ENCODE measurements around the gene GOLGA6D.

DNA sequence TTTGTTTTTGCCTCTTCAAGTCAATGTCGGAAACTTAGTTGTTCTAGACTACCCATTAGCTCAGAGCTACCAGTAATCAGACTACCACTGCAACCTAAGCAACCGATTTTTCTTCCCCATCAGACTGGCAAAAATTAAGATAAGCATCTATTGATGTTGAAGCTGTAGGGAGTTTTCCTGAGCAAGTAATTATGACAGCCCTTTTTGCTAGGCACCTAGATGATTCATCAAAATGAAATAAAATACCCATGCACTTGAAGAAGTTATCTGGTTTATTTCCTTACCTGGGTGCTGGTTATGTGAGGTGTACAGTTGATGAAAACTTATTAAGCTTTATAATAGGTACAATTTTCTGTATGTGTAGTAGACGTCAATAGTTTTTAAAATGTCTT, 52.7 kb downstream of the GOLGA6D start:
- TF ChIP-seq, protein P1, sequence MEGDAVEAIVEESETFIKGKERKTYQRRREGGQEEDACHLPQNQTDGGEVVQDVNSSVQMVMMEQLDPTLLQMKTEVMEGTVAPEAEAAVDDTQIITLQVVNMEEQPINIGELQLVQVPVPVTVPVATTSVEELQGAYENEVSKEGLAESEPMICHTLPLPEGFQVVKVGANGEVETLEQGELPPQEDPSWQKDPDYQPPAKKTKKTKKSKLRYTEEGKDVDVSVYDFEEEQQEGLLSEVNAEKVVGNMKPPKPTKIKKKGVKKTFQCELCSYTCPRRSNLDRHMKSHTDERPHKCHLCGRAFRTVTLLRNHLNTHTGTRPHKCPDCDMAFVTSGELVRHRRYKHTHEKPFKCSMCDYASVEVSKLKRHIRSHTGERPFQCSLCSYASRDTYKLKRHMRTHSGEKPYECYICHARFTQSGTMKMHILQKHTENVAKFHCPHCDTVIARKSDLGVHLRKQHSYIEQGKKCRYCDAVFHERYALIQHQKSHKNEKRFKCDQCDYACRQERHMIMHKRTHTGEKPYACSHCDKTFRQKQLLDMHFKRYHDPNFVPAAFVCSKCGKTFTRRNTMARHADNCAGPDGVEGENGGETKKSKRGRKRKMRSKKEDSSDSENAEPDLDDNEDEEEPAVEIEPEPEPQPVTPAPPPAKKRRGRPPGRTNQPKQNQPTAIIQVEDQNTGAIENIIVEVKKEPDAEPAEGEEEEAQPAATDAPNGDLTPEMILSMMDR (conservative IDR thresholded peaks at IDR 0.05; ENCODE audit: low read length): no peak
- no peak for TF ChIP-seq EZH2phosphoT487 (IDR thresholded peaks at IDR 0.05; ENCODE audit: borderline replicate concordance, low read depth, low read length)

Measured in OCI-LY7 (cell line).